ENCODE results near the gene ZBTB21. TPM values are rescaled to one million over a fixed set of nuclear protein-coding genes. Genes with fewer than 3 reads are reported as not detected.

Gene ZBTB21
- total and polyA plus RNA-seq, 7 donors = 0.49 to 8.8 (median 4.5) TPM

DNA sequence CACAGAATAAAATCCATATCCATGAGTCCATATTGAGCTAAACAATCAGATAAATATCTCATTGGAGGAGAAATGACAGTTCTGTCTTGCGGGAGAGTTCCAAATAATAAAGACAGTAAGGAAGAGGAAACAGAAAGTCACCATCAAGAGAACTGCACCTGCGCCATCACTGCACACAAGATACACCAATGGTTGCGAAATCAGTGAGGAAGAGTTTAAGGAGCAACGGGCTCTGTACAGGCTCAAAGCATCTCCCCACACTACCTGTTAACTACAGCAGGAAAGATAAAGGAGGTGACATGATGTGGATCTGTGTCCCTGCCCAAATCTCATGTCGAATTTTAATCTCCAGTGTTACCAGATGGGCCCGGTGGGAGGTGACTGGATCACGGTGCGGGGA, 64.2 kb downstream of the ZBTB21 start:
- no peak overlapping the region for H3K27ac ChIP-seq
- no peaks in the 10 kb centered on the region for H3K36me3 ChIP-seq (ENCODE audit: insufficient read depth in 1 of 2, low read depth in 1 of 2)
- no peak overlapping the region for H3K4me3 ChIP-seq
- peaks cover 0 to 4% (median 0%) of the 10 kb centered on the region in 3 donors for H3K27me3 ChIP-seq (ENCODE audit: insufficient read depth in 3 of 3, low read length in 2 of 3)
- ATAC-seq (no peak), DNase-seq (no peak)
- intact Hi-C loops (cut with DNase I) = no loop called here
- 94 to 95% (median 94%) methylated on average over 8 of the region's 8 CpGs for WGBS, 3 donors
- TF ChIP-seq, protein P1, sequence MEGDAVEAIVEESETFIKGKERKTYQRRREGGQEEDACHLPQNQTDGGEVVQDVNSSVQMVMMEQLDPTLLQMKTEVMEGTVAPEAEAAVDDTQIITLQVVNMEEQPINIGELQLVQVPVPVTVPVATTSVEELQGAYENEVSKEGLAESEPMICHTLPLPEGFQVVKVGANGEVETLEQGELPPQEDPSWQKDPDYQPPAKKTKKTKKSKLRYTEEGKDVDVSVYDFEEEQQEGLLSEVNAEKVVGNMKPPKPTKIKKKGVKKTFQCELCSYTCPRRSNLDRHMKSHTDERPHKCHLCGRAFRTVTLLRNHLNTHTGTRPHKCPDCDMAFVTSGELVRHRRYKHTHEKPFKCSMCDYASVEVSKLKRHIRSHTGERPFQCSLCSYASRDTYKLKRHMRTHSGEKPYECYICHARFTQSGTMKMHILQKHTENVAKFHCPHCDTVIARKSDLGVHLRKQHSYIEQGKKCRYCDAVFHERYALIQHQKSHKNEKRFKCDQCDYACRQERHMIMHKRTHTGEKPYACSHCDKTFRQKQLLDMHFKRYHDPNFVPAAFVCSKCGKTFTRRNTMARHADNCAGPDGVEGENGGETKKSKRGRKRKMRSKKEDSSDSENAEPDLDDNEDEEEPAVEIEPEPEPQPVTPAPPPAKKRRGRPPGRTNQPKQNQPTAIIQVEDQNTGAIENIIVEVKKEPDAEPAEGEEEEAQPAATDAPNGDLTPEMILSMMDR (IDR thresholded peaks at IDR 0.05) = no peak
- H3K4me1 ChIP-seq = peaks cover 4% of the 10 kb centered on the region
- H3K9me3 ChIP-seq = no peaks in the 10 kb centered on the region

DNA sequence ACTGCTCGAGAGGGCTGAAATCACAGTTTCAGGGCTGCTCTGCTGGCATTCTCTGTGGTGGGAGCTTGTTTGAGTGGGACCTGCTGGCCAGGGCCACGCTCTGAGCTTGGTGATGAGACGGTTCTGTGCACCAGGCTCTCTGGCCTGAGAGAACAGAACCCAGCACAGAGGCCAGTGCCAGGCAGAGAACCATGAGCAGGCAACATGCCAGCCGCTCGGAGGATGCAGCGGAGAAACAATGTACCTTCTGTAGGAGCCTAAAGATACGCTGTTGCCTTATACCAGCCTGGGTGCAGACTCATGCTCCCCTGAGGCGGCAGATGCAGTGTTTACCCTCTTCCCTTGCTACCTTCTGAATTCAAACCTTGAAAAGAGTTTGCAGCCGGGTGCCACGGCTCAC, 66.3 kb downstream of the ZBTB21 start:
- ATAC-seq (no peak), DNase-seq (no peak)
- intact Hi-C loops (cut with DNase I) = no loop called here
- H3K27ac ChIP-seq = no peak overlapping the region
- WGBS, 3 donors = 95 to 98% (median 97%) methylated on average over 10 of the region's 10 CpGs
- H3K27me3 ChIP-seq (ENCODE audit: insufficient read depth in 3 of 3, low read length in 2 of 3) = peaks cover 0 to 4% (median 0%) of the 10 kb centered on the region in 3 donors
- no peak overlapping the region for H3K4me3 ChIP-seq
- H3K36me3 ChIP-seq (ENCODE audit: insufficient read depth in 1 of 2, low read depth in 1 of 2) = peaks cover 0 to 4% of the 10 kb centered on the region in 2 donors
- TF ChIP-seq, protein P1 (IDR thresholded peaks at IDR 0.05) = no peak
- no peaks in the 10 kb centered on the region for H3K9me3 ChIP-seq
- peaks cover 4% of the 10 kb centered on the region for H3K4me1 ChIP-seq

DNA sequence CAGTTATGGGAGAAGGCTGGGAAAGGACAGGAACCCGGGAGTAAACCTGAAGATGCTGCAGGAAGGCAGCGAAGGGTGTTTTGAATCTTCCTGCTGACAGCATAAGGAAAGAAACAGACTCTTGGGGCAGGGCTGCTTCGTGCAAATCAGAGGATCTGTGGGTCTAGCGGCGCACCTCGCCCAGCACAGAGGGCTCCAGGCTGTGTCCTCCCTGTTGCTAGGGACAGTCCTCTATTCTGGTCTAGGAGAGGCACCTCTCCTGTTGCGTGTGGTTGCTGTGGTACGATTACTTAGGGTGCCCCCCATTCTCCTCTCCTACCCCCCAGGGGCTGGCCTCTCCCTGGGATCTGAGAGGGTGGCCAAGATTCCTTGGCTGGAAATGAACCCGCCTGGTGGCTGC, 67.7 kb downstream of the ZBTB21 start:
- Histone ChIP-seq H3K27ac (no peak overlapping the region), H3K36me3 (ENCODE audit: insufficient read depth in 1 of 2, low read depth in 1 of 2) (peaks cover 0 to 4% of the 10 kb centered on the region in 2 donors), H3K9me3 (no peaks in the 10 kb centered on the region), H3K4me1 (peaks cover under 1% of the 10 kb centered on the region), H3K4me3 (no peak overlapping the region), H3K27me3 (ENCODE audit: insufficient read depth in 3 of 3, low read length in 2 of 3) (peaks cover 0 to 1% (median 0%) of the 10 kb centered on the region in 3 donors)
- intact Hi-C loops (cut with DNase I) = no loop called here
- ATAC-seq (no peak), DNase-seq (no peak)
- TF ChIP-seq, protein P1 (IDR thresholded peaks at IDR 0.05) = no peak
- WGBS, 3 donors = 89 to 90% (median 90%) methylated on average over 9 of the region's 9 CpGs

DNA sequence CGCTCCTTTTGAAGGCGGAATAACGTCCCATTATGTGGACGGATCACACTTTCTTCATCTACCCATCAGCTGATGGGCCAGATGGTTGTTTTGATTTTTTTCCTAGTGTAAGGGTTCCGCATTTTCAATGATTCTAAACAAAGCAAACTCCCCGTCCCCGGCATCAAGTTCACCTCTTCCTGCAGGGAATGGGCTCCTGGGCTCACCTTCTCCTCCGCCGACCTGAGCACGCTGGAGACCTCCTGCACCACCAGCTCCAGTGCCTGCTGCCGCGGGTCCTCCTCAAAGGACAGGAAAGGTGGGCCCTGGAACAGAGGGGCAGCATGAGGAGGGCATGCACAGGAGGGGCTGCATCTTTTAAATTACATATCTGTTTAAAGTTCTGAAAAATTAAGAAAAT, 68.2 kb downstream of the ZBTB21 start:
- no peaks in the 10 kb centered on the region for H3K4me1 ChIP-seq
- ATAC-seq = no peak
- H3K9me3 ChIP-seq = no peaks in the 10 kb centered on the region
- TF ChIP-seq, protein P1 (IDR thresholded peaks at IDR 0.05) = no peak
- intact Hi-C loops (cut with DNase I) = no loop called here
- DNase-seq = no peak
- peaks cover 0 to 4% of the 10 kb centered on the region in 2 donors for H3K36me3 ChIP-seq (ENCODE audit: insufficient read depth in 1 of 2, low read depth in 1 of 2)
- H3K27me3 ChIP-seq (ENCODE audit: insufficient read depth in 3 of 3, low read length in 2 of 3) = no peaks in the 10 kb centered on the region
- H3K4me3 ChIP-seq = no peak overlapping the region
- H3K27ac ChIP-seq = no peak overlapping the region
- WGBS, 3 donors = 92 to 95% (median 93%) methylated on average over 12 of the region's 12 CpGs

DNA sequence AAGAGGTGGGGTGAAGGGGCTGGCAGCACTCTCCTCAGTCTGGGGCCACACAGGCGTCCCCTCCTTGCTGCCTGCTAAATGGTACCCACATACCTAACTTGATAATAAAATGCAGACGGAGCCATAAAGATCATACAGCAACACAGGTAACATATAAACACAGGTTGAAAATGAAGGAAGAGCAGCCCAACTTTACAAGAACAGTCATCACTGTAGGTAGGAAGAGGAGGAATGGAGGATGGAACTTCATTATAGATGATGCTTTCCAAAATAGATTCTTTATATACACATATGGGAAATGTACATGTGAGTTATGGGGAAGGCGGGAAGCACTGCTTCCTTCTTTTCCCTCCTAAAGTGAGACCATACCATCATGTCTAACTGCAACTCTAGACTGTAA, 69.7 kb downstream of the ZBTB21 start:
- intact Hi-C loops (cut with DNase I) = no loop called here

More for the DNA sequence above, 69.7 kb downstream of the ZBTB21 start:
- Histone ChIP-seq H3K27ac (no peak overlapping the region), H3K36me3 (ENCODE audit: insufficient read depth in 1 of 2, low read depth in 1 of 2) (peaks cover 0 to 4% of the 10 kb centered on the region in 2 donors), H3K4me1 (no peaks in the 10 kb centered on the region), H3K4me3 (no peak overlapping the region), H3K27me3 (ENCODE audit: insufficient read depth in 3 of 3, low read length in 2 of 3) (no peaks in the 10 kb centered on the region), H3K9me3 (no peaks in the 10 kb centered on the region)
- 95 to 98% (median 97%) methylated on average over 3 of the region's 3 CpGs for WGBS, 3 donors
- DNase-seq (no peak), ATAC-seq (no peak)
- TF ChIP-seq, protein P1 (IDR thresholded peaks at IDR 0.05) = no peak

All from psoas muscle (tissue), 8 donors.